ENCODE results near the gene HTRA3. TPM values are rescaled to one million over a fixed set of nuclear protein-coding genes. Genes with fewer than 3 reads are reported as not detected.

Gene HTRA3
- total and polyA plus RNA-seq, 2 of the 4 experiments (the other 2 are of a cell fraction) = 1.3 to 9.5 TPM

GRCh38 chr4:8247047-8247930, 22.3 kb upstream of the HTRA3 start:
- intact Hi-C loops (cut with micrococcal nuclease) (no loop called here), in situ Hi-C loops (cut with MboI; ENCODE audit: low sequenced_read_pairs) (no loop called here), dilution Hi-C loops (cut with HindIII; ENCODE audit: low sequenced_read_pairs, unreplicated experiment) (no loop called here)
- WGBS, 2 experiments (ENCODE audit: extremely low coverage in 2 of 2, insufficient read length in 1 of 2) = 97% methylated on average over 16 of the region's 31 CpGs; no CpG with 5 or more reads in 1 of the 2 experiments
- H3K23ac ChIP-seq (ENCODE audit: low read depth, low read length) = no peak overlapping the region
- no peak overlapping the region for H4K91ac ChIP-seq (ENCODE audit: insufficient read depth, low read depth, low read length)
- no peak overlapping the region for H3K56ac ChIP-seq (ENCODE audit: extremely low read depth, insufficient read depth, low read length)
- ChIA-PET POLR2A (ENCODE audit: unreplicated experiment) (no interaction called here), CTCF (interaction anchor here (1.0 kb wide), 1 partner anchor 71 kb away, joined by 4 read pairs; no protein-coding TSS in a partner anchor)
- no peak overlapping the region for H3K4ac ChIP-seq (ENCODE audit: low read depth, low read length)
- no peak overlapping the region for H3K4me2 ChIP-seq (ENCODE audit: low read depth, low read length)
- no peak overlapping the region for H2BK15ac ChIP-seq (ENCODE audit: low read depth, low read length)
- no peak overlapping the region for H4K8ac ChIP-seq (ENCODE audit: low read depth in 2 of 2, low read length in 2 of 2)
- H2BK5ac ChIP-seq (ENCODE audit: low read depth, low read length, poor library complexity, severe bottlenecking) = no peak overlapping the region
- no peak overlapping the region for H3K9ac ChIP-seq (ENCODE audit: low read depth, low read length)
- peaks cover 8% of the 10 kb centered on the region for H3K4me1 ChIP-seq (ENCODE audit: control insufficient read depth, insufficient read depth, low read length)
- peaks cover 3% of the 10 kb centered on the region; the same call in 1 of the 2 replicates for H3K27me3 ChIP-seq (ENCODE audit: control insufficient read depth, insufficient read depth, low read length)
- H3K9me1 ChIP-seq (ENCODE audit: insufficient read depth, low read length) = no peaks in the 10 kb centered on the region
- H3K9me3 ChIP-seq (ENCODE audit: control insufficient read depth, insufficient read depth, low read length) = no peaks in the 10 kb centered on the region; the same call in 1 of the 2 replicates
- no TSS peak for BruUV-seq (replicated peaks)
- no peaks in the 10 kb centered on the region for H4K20me1 ChIP-seq (ENCODE audit: insufficient read depth, low read length)
- H2BK20ac ChIP-seq (ENCODE audit: low read depth, low read length) = no peak overlapping the region
- H3K18ac ChIP-seq (ENCODE audit: low read depth, low read length) = no peak overlapping the region
- H2AK5ac ChIP-seq (ENCODE audit: low read depth, low read length) = no peak overlapping the region
- ATAC-seq (ENCODE audit: low read depth) (no peak), DNase-seq (no peak)
- no peak overlapping the region for H4K5ac ChIP-seq (ENCODE audit: low read depth, low read length)
- H2AFZ ChIP-seq (replicated peaks; ENCODE audit: low read length, poor library complexity) = no peak overlapping the region
- H3K4me3 ChIP-seq (ENCODE audit: insufficient read depth, low read depth, low read length) = no peak overlapping the region
- no peaks in the 10 kb centered on the region for H3K79me1 ChIP-seq (ENCODE audit: low read depth in 1 of 2, low read length in 2 of 2)
- no peak overlapping the region for H2AK9ac ChIP-seq (replicated peaks; ENCODE audit: low read depth, low read length, poor library complexity)
- no peak overlapping the region for H2BK120ac ChIP-seq (ENCODE audit: low read depth, low read length)
- no peak overlapping the region for H3K14ac ChIP-seq (replicated peaks; ENCODE audit: low read depth, low read length)
- no peak overlapping the region for H3K27ac ChIP-seq (ENCODE audit: insufficient read depth, low read length)
- no peaks in the 10 kb centered on the region for H3K36me3 ChIP-seq (ENCODE audit: control insufficient read depth, insufficient read depth, low read length)
- TF ChIP-seq CEBPB (IDR thresholded peaks at IDR 0.05; ENCODE audit: low read depth, low read length) (no peak), NFE2L2 (IDR thresholded peaks at IDR 0.05; ENCODE audit: low read depth, low read length) (no peak), FOS (IDR thresholded peaks at IDR 0.05; ENCODE audit: low read depth, low read length) (no peak), CTCF (conservative IDR thresholded peaks at IDR 0.05; ENCODE audit: low read depth, low read length) (no peak), MXI1 (IDR thresholded peaks at IDR 0.05; ENCODE audit: borderline replicate concordance, low read depth, low read length) (no peak), RAD21 (IDR thresholded peaks at IDR 0.05; ENCODE audit: low read length) (no peak), RFX5 (IDR thresholded peaks at IDR 0.05; ENCODE audit: low read depth, low read length) (no peak), SMC3 (IDR thresholded peaks at IDR 0.05; ENCODE audit: low read depth, low read length) (no peak), ELK1 (IDR thresholded peaks at IDR 0.05; ENCODE audit: borderline replicate concordance, low read depth, low read length) (no peak), POLR2A (IDR thresholded peaks at IDR 0.05; ENCODE audit: low read depth, low read length) (no peak), MAFK (IDR thresholded peaks at IDR 0.05; ENCODE audit: low read depth, low read length) (no peak), RCOR1 (IDR thresholded peaks at IDR 0.05; ENCODE audit: insufficient replicate concordance, low read length) (no peak), BHLHE40 (IDR thresholded peaks at IDR 0.05; ENCODE audit: low read depth, low read length) (no peak), MAZ (IDR thresholded peaks at IDR 0.05; ENCODE audit: borderline replicate concordance, low read depth, low read length) (no peak)
- TF ChIP-seq, protein P1, sequence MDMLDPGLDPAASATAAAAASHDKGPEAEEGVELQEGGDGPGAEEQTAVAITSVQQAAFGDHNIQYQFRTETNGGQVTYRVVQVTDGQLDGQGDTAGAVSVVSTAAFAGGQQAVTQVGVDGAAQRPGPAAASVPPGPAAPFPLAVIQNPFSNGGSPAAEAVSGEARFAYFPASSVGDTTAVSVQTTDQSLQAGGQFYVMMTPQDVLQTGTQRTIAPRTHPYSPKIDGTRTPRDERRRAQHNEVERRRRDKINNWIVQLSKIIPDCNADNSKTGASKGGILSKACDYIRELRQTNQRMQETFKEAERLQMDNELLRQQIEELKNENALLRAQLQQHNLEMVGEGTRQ (IDR thresholded peaks at IDR 0.05; ENCODE audit: low read depth, low read length) = no peak

Measured in IMR-90 (cell line).